GM12878 (cell line): Measurements from ENCODE around the gene USP10. TPM values are rescaled to one million over a fixed set of nuclear protein-coding genes. Genes with fewer than 3 reads are reported as not detected.

Experiments
- ATAC-seq: fragments of 200-7000 bp; cut with Tn5 transposase; 3 replicates; pipeline ENCODE4 v1.9.1; 2020; ENCODE audit warnings: mild to moderate bottlenecking, moderate library complexity
- BruUV-seq: library from RNA; stranded (reverse); fragments of 400-500 nt; replicated peaks from 2 replicates; lab custom pipeline; 2021; lab: Mats Ljungman, UMichigan
- CTCF ChIA-PET: fragments of 300-600 bp; sonication (Branson Sonifier 250); formaldehyde crosslinking; extraction: SDS; loops from one replicate; lab custom pipeline; 2021; ENCODE audit warnings: inconsistent platforms; lab: Yijun Ruan, JAX
- POLR2A ChIA-PET: fragments of 350-600 bp; formaldehyde crosslinking; extraction: SDS; loops from one replicate; lab custom pipeline; 2021; ENCODE audit warnings: inconsistent platforms; lab: Charles Lee
- RAD21 ChIA-PET: fragments of 300-600 bp; sonication (Branson Sonifier 250); formaldehyde crosslinking; loops from one replicate; lab custom pipeline; 2023; ENCODE audit warnings: antibody characterized with exemption; ENCODE audit not compliant: unreplicated experiment; lab: Charles Lee
- SMC1A ChIA-PET: fragments of 300-600 bp; sonication (Branson Sonifier 250); formaldehyde crosslinking; loops from one replicate; lab custom pipeline; 2023; ENCODE audit not compliant: unreplicated experiment, uncharacterized antibody; lab: Charles Lee
- DNase-seq: peaks from one replicate; pipeline ENCODE4 v3.0.0-alpha.2; 2011; ENCODE audit warnings: low read depth, low spot score
- FAIRE-seq: peaks from 3 replicates; lab custom pipeline; 2011; peaks lifted over from hg19 to GRCh38; lab: Jason Lieb, UNC
- H2AFZ ChIP-seq: 2 replicates; pipeline ENCODE4 v1.6.0; 2011; ENCODE audit warnings: low read depth, low read length, control low read depth; ENCODE audit not compliant: control insufficient read depth
- H3K27ac ChIP-seq: 2 replicates; pipeline ENCODE4 v1.5.1; 2011; ENCODE audit warnings: control low read depth; ENCODE audit not compliant: control insufficient read depth, insufficient read depth
- H3K27me3 ChIP-seq, 2 experiments: replicated peaks in 1 of 2; 2 replicates each; pipeline versions ENCODE4 v1.6.0 to v1.6.1; 2011; ENCODE audit warnings: low read length in 1 of 2; ENCODE audit not compliant: control insufficient read depth in 2 of 2, insufficient read depth in 2 of 2
- H3K36me3 ChIP-seq, 2 experiments: 2 replicates each; pipeline ENCODE4 v1.5.1; 2011; ENCODE audit warnings: low read length in 1 of 2; ENCODE audit not compliant: control insufficient read depth in 2 of 2, insufficient read depth in 2 of 2
- H3K4me1 ChIP-seq: 2 replicates; pipeline ENCODE4 v1.6.1; 2011; ENCODE audit warnings: mild to moderate bottlenecking, low read length, moderate library complexity, mixed read lengths; ENCODE audit not compliant: control insufficient read depth, insufficient read depth
- H3K4me2 ChIP-seq: 2 replicates; pipeline ENCODE4 v1.6.0; 2011; ENCODE audit warnings: control low read depth; ENCODE audit not compliant: control insufficient read depth, insufficient read depth
- H3K4me3 ChIP-seq: fragments of 200-600 bp; sonication (generic); 2 replicates; pipeline ENCODE4 v1.5.1; 2016
- H3K79me2 ChIP-seq: 2 replicates; pipeline ENCODE4 v1.6.0; 2011; ENCODE audit warnings: low read length; ENCODE audit not compliant: control insufficient read depth, insufficient read depth
- H3K9ac ChIP-seq: 2 replicates; pipeline ENCODE4 v1.8.0; 2011; ENCODE audit warnings: low read length, control low read depth, mixed read lengths; ENCODE audit not compliant: control insufficient read depth, insufficient read depth
- H3K9me3 ChIP-seq: replicated peaks from 3 replicates; pipeline ENCODE4 v1.5.1; 2011; ENCODE audit warnings: mild to moderate bottlenecking, low read length; ENCODE audit not compliant: control insufficient read depth, insufficient read depth
- H4K20me1 ChIP-seq: 2 replicates; pipeline ENCODE4 v1.6.0; 2011; ENCODE audit not compliant: control insufficient read depth, insufficient read depth
- CHD1 ChIP-seq: IDR thresholded peaks from 2 replicates; pipeline ENCODE4 v1.6.1; 2012; ENCODE audit warnings: low read depth, low read length, improper control_type of control experiment
- GATAD2B ChIP-seq: fragments of 450-650 bp; conservative IDR thresholded peaks from 2 replicates; pipeline ENCODE4 v1.6.1; 2017; ENCODE audit warnings: low read depth, mild to moderate bottlenecking, moderate library complexity
- HSF1 ChIP-seq: fragments of 150-350 bp; IDR thresholded peaks from 2 replicates; pipeline ENCODE4 v1.6.1; 2014; ENCODE audit warnings: mild to moderate bottlenecking, low read depth, low read length
- IKZF2 ChIP-seq, 2 experiments: fragments of 450-650 bp; IDR thresholded peaks; 2 replicates each; pipeline ENCODE4 v1.6.1; 2017; ENCODE audit warnings: mild to moderate bottlenecking in 2 of 2, moderate library complexity in 2 of 2
- NRF1 ChIP-seq: conservative IDR thresholded peaks from 2 replicates; pipeline ENCODE4 v1.6.1; 2011; ENCODE audit warnings: mild to moderate bottlenecking, low read depth, low read length, improper control_type of control experiment
- PML ChIP-seq: IDR thresholded peaks from 2 replicates; pipeline ENCODE4 v1.6.1; 2012; ENCODE audit warnings: low read length, inconsistent platforms
- POLR2A ChIP-seq: IDR thresholded peaks from 2 replicates; pipeline ENCODE4 v1.6.1; 2011; ENCODE audit warnings: low read depth, mild to moderate bottlenecking, low read length
- TARDBP ChIP-seq: IDR thresholded peaks from 2 replicates; pipeline ENCODE4 v1.6.1; 2016; ENCODE audit warnings: borderline replicate concordance
- WGBS: methylation state at CpG from one replicate; pipeline ENCODE4 v1.1.6; 2016; ENCODE audit warnings: low lambda C conversion rate; ENCODE audit not compliant: insufficient replicate concordance, insufficient coverage; ENCODE audit errors: missing lambda C conversion rate; 5-methylcytosine and 5-hydroxymethylcytosine counted together
- in situ Hi-C: fragments of 300-500 bp; cut with MboI; formaldehyde crosslinking; loops from 9 replicates; pipeline ENCODE4 v1.14.3; 2018; ENCODE audit warnings: mixed read lengths
- intact Hi-C: fragments of 100-400 bp; cut with micrococcal nuclease; formaldehyde crosslinking; loops from one replicate; pipeline ENCODE4 v1.14.2; 2022; ENCODE audit not compliant: unreplicated experiment
- polyA plus RNA-seq, 11 experiments: library from polyadenylated mRNA; depleted of rRNA in 4 of 11; unstranded in 6 of 11; stranded (reverse) in 5 of 11; fragments of >200 nt; fragmentation: Nextera tagmentation in 4 of 11; fragmentation: Illumina TruSeq in 1 of 11; extraction: Ambion mirVana in 4 of 11; extraction: Trizol in 1 of 11; gene quantifications; 1 replicate in 1 of 11; 2 replicates in 10 of 11; pipeline versions ENCODE4 v1.2.1 to v1.2.3, GENCODE V29; 2011 to 2016; ENCODE audit warnings: inconsistent platforms in 2 of 11, missing spikeins in 2 of 11, low read depth in 1 of 11
- total RNA-seq, 4 experiments: library from RNA; depleted of rRNA in 3 of 4; stranded (reverse); fragments of >200 nt in 3 of 4; fragmentation: Illumina TruSeq in 1 of 4; extraction: Trizol in 1 of 4; gene quantifications; 2 replicates each; pipeline versions ENCODE4 v1.2.1 to v1.2.3, GENCODE V29; 2013 to 2021
- TF ChIP-seq, protein P1 (sequence below): fragments of 450-650 bp; IDR thresholded peaks from 2 replicates; pipeline ENCODE4 v1.6.1; 2017; ENCODE audit warnings: mild to moderate bottlenecking, moderate library complexity

The USP10 gene
- total and polyA plus RNA-seq, 10 of the 15 experiments (the other 5 are each of a cell fraction or from before 2014, with no cell fraction given): 46.1 to 160 (median 105) TPM

DNA sequence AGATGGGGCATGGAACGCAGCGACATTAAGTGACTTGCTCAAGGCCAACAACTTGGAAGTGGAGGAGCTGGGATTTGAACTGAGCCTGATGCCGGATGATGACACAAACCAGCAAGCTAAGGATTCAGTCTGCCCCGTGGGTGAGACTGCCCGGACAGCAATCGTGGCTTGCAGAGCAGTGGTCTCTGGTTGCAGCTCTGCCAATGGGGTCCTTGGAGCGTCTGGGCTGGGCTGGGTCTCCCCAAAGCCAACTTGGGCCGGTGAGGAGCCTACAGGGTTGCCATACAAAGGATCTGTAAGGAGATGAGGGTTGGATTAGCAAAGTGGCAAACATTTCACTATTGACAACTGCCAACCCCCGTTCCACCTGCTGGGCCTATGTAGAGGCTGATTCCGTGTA, 117.4 kb downstream of the USP10 start:
- no peaks in the 10 kb centered on the region for H3K36me3 ChIP-seq
- peaks cover 8 to 15% of the 10 kb centered on the region in 2 experiments; a peak in 3 of 4 replicates for H3K27me3 ChIP-seq
- intact Hi-C loops (no loop called here), in situ Hi-C loops (no loop called here)
- BruUV-seq: no TSS peak
- H3K27ac ChIP-seq: no peak overlapping the region
- TF ChIP-seq PML: no peak
- TF ChIP-seq POLR2A: no peak
- TF ChIP-seq CHD1: no peak
- TF ChIP-seq HSF1: no peak
- TF ChIP-seq TARDBP: no peak
- no peak for TF ChIP-seq IKZF2 (IDR thresholded peaks at IDR 0.05)
- TF ChIP-seq NRF1: no peak
- TF ChIP-seq, protein P1, sequence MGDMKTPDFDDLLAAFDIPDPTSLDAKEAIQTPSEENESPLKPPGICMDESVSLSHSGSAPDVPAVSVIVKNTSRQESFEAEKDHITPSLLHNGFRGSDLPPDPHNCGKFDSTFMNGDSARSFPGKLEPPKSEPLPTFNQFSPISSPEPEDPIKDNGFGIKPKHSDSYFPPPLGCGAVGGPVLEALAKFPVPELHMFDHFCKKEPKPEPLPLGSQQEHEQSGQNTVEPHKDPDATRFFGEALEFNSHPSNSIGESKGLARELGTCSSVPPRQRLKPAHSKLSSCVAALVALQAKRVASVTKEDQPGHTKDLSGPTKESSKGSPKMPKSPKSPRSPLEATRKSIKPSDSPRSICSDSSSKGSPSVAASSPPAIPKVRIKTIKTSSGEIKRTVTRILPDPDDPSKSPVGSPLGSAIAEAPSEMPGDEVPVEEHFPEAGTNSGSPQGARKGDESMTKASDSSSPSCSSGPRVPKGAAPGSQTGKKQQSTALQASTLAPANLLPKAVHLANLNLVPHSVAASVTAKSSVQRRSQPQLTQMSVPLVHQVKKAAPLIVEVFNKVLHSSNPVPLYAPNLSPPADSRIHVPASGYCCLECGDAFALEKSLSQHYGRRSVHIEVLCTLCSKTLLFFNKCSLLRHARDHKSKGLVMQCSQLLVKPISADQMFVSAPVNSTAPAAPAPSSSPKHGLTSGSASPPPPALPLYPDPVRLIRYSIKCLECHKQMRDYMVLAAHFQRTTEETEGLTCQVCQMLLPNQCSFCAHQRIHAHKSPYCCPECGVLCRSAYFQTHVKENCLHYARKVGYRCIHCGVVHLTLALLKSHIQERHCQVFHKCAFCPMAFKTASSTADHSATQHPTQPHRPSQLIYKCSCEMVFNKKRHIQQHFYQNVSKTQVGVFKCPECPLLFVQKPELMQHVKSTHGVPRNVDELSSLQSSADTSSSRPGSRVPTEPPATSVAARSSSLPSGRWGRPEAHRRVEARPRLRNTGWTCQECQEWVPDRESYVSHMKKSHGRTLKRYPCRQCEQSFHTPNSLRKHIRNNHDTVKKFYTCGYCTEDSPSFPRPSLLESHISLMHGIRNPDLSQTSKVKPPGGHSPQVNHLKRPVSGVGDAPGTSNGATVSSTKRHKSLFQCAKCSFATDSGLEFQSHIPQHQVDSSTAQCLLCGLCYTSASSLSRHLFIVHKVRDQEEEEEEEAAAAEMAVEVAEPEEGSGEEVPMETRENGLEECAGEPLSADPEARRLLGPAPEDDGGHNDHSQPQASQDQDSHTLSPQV: no peak
- TF ChIP-seq GATAD2B: no peak
- no peak overlapping the region for H3K4me2 ChIP-seq
- no peaks in the 10 kb centered on the region for H3K4me1 ChIP-seq
- H3K4me3 ChIP-seq: no peak overlapping the region
- SMC1A ChIA-PET: no interaction called here
- FAIRE-seq (no peak), DNase-seq (no peak), ATAC-seq (no peak)
- no peaks in the 10 kb centered on the region for H3K79me2 ChIP-seq
- H4K20me1 ChIP-seq: no peaks in the 10 kb centered on the region
- no peaks in the 10 kb centered on the region; the same call in 2 of the 3 replicates for H3K9me3 ChIP-seq
- WGBS: 50% methylated on average over 10 of the region's 10 CpGs
- CTCF ChIA-PET: no interaction called here
- no peak overlapping the region for H2AFZ ChIP-seq
- no peak overlapping the region for H3K9ac ChIP-seq
- RAD21 ChIA-PET: no interaction called here
- POLR2A ChIA-PET: no interaction called here
